NB4 (cell line): ENCODE data around the gene BLVRB.

Experiments used
- DNase-seq: peaks from one replicate; pipeline ENCODE4 v3.0.0; 2010; ENCODE audit warnings: low read depth
- H3K4me3 ChIP-seq: one replicate; pipeline ENCODE4 v1.5.1; 2011; ENCODE audit warnings: mild to moderate bottlenecking, low read depth, low read length, moderate library complexity
- MYC ChIP-seq: IDR thresholded peaks from 2 replicates; pipeline ENCODE4 v1.6.1; 2011; ENCODE audit warnings: low read depth, low read length
- POLR2A ChIP-seq: IDR thresholded peaks from 2 replicates; pipeline ENCODE4 v1.6.1; 2011; ENCODE audit warnings: mild to moderate bottlenecking; ENCODE audit not compliant: insufficient read length; ENCODE audit errors: extremely low read depth
- TF ChIP-seq, protein P1 (sequence below): IDR thresholded peaks from 2 replicates; pipeline ENCODE4 v1.6.1; 2011; ENCODE audit warnings: low read depth, low read length
- TF ChIP-seq, protein P2 (sequence below): IDR thresholded peaks from one replicate; pipeline ENCODE4 v1.5.1; 2012; ENCODE audit warnings: low read depth, low read length

The BLVRB gene

DNA sequence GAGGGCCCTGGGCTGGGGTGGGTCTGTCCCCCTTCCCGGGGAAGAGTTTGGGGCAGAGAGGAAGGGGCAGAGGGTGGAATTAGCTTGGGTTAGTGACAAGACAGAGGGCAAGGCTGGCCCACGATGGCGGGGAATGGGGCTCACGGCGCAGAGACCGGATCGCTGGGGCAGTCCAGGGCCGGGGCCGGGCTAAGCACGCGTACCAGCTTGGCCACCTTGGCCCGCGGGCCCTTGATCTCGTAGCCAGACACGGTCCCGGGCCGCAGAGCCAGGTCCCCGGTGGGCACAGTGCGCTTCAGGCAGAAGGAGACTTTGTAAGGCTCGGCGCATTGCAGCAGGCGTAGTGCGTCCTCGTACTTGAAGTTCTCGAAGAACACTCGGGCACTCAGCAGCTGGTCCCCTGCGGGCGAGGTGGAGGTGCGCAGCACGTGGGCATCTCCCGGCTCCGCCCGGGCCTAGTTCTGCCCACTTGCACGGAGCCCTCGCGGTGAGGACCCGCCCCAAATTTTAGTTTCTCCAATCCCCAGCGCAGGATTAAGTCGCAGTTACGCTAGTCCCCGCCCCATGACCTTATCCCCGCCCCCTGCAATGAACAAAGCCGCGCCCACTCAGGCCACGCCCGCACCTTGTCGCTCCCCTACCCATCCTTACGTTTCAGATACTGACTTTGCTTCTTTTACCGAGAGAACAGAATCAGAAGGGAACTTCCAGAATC lies 67.0 kb downstream of the BLVRB start:
- no peak for DNase-seq
- no peak overlapping the region for H3K4me3 ChIP-seq
- no peak for TF ChIP-seq POLR2A
- TF ChIP-seq, protein P1, sequence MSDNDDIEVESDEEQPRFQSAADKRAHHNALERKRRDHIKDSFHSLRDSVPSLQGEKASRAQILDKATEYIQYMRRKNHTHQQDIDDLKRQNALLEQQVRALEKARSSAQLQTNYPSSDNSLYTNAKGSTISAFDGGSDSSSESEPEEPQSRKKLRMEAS = no peak
- no peak for TF ChIP-seq MYC
- TF ChIP-seq, protein P2, sequence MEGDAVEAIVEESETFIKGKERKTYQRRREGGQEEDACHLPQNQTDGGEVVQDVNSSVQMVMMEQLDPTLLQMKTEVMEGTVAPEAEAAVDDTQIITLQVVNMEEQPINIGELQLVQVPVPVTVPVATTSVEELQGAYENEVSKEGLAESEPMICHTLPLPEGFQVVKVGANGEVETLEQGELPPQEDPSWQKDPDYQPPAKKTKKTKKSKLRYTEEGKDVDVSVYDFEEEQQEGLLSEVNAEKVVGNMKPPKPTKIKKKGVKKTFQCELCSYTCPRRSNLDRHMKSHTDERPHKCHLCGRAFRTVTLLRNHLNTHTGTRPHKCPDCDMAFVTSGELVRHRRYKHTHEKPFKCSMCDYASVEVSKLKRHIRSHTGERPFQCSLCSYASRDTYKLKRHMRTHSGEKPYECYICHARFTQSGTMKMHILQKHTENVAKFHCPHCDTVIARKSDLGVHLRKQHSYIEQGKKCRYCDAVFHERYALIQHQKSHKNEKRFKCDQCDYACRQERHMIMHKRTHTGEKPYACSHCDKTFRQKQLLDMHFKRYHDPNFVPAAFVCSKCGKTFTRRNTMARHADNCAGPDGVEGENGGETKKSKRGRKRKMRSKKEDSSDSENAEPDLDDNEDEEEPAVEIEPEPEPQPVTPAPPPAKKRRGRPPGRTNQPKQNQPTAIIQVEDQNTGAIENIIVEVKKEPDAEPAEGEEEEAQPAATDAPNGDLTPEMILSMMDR = no peak
